IPS-20b (cell line): ENCODE results near the gene PRUNE2.

Source experiments
- H3K27ac ChIP-seq: one replicate; pipeline ENCODE4 v1.5.1; 2013; ENCODE audit warnings: low read length
- H3K27me3 ChIP-seq: 2 replicates; pipeline ENCODE4 v1.6.1; 2013; ENCODE audit warnings: mild to moderate bottlenecking, low read length, inconsistent platforms; ENCODE audit not compliant: insufficient read depth
- H3K36me3 ChIP-seq: 2 replicates; pipeline ENCODE4 v1.6.1; 2013; ENCODE audit warnings: low read depth, mild to moderate bottlenecking, inconsistent platforms, low read length, moderate library complexity; ENCODE audit not compliant: insufficient read depth
- H3K4me1 ChIP-seq: 2 replicates; pipeline ENCODE4 v1.6.1; 2013; ENCODE audit warnings: mild to moderate bottlenecking, control low read depth, inconsistent platforms, low read length, moderate library complexity; ENCODE audit not compliant: insufficient read depth
- H3K4me3 ChIP-seq: 2 replicates; pipeline ENCODE4 v1.5.1; 2013; ENCODE audit warnings: mild to moderate bottlenecking, low read length, inconsistent platforms
- H3K9ac ChIP-seq: 2 replicates; pipeline ENCODE4 v1.6.1; 2013; ENCODE audit warnings: low read depth, mild to moderate bottlenecking, inconsistent platforms, low read length, moderate library complexity
- H3K9me3 ChIP-seq: 2 replicates; pipeline ENCODE4 v1.6.1; 2013; ENCODE audit warnings: mild to moderate bottlenecking, low read depth, low read length, inconsistent platforms; ENCODE audit not compliant: insufficient read depth

Gene PRUNE2

DNA sequence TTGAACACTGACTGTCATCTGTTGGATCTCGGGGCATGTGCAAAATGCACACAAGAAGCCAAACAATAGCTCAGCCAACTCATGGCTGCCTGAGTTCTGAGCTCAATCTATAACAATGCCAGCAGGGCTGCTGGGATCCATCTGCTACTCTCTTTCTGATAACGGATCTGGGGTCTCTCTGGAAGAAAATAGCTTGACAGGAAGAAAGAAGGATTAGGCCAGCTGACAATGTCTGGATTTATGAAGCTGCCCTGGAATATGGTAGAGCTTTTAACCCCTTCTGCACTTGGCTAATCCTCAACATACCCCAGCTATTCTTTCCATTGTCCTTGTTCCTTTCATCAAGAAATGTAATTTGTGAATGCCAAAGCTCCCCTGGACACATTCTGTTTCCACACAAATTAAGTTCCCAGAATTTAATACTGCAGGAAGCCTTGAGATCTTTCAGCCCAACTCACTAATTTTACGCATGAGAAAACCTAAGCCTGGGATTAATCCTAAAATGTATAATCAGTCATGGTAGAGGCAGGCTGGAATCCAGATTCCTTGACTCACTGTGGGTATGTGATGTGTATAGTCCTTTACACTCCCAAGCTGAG lies 204.4 kb downstream of the PRUNE2 start:
- Histone ChIP-seq H3K27ac (no peak overlapping the region), H3K9ac (no peak overlapping the region), H3K4me3 (no peak overlapping the region), H3K27me3 (no peaks in the 10 kb centered on the region), H3K4me1 (peaks cover 6% of the 10 kb centered on the region; the same call in 1 of the 2 replicates), H3K36me3 (no peaks in the 10 kb centered on the region), H3K9me3 (no peaks in the 10 kb centered on the region)

GRCh38 chr9:76700916-76701315 lies 205.0 kb downstream of the PRUNE2 start:
- Histone ChIP-seq H3K9ac (no peak overlapping the region), H3K27me3 (no peaks in the 10 kb centered on the region), H3K9me3 (no peaks in the 10 kb centered on the region), H3K4me1 (peaks cover 6% of the 10 kb centered on the region; the same call in 1 of the 2 replicates), H3K36me3 (no peaks in the 10 kb centered on the region), H3K4me3 (no peak overlapping the region), H3K27ac (no peak overlapping the region)

- H3K27ac ChIP-seq, result no peak overlapping the region
- H3K36me3 ChIP-seq, result no peaks in the 10 kb centered on the region
- H3K4me1 ChIP-seq, result peaks cover 6% of the 10 kb centered on the region; the same call in 1 of the 2 replicates
- H3K9ac ChIP-seq, result no peak overlapping the region
- no peaks in the 10 kb centered on the region for H3K27me3 ChIP-seq
- no peaks in the 10 kb centered on the region for H3K9me3 ChIP-seq
- H3K4me3 ChIP-seq, result no peak overlapping the region
These were observed 205.9 kb downstream of the PRUNE2 start for GRCh38 chr9:76699971-76700370.

DNA sequence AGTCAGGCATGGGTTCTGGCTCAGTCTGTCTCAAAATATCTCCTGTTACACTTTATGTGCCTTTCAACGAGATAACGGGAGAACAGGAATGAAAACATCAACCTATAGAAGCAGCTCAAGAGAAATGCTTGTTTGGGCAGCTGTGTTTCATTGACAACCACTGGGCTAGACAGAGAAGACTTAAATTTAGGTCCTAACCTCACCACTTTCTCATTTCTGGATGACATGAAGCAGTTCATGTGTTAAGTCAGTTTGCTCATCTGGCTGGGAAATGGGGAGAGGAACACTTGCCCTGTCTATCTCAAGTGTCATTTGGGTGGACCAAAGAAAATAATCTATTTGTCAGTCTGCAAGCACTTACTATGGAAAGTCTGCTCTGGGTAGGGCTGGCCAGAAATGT lies 208.4 kb downstream of the PRUNE2 start:
- Histone ChIP-seq H3K4me1 (peaks cover 10% of the 10 kb centered on the region; the same call in 1 of the 2 replicates), H3K4me3 (no peak overlapping the region), H3K9ac (no peak overlapping the region), H3K9me3 (no peaks in the 10 kb centered on the region), H3K27ac (no peak overlapping the region), H3K27me3 (peaks cover 1% of the 10 kb centered on the region; the same call in 1 of the 2 replicates), H3K36me3 (no peaks in the 10 kb centered on the region)

DNA sequence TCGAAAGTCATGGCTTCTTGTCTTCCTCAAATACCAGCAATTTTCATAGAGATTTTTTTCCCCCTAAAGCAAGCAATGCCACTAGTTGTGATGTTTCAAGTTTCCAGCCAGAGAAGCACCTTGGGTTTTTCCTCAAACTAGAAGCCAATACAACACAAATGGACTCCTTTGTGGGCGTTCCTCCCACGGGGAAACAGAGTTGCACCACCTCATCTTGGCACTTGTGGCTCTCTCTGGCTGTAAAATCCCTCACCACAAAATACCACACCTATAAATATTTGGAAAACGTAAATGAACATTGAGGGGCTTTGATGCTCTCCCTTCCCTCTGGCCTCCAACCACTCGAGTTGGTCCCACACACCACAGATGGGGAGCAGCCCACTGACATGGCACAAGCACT lies 208.8 kb downstream of the PRUNE2 start:
- Histone ChIP-seq H3K27ac (no peak overlapping the region), H3K9ac (no peak overlapping the region), H3K27me3 (peaks cover 6% of the 10 kb centered on the region; the same call in 1 of the 2 replicates), H3K4me3 (no peak overlapping the region), H3K4me1 (peaks cover 13% of the 10 kb centered on the region; the same call in 1 of the 2 replicates), H3K9me3 (no peaks in the 10 kb centered on the region), H3K36me3 (no peaks in the 10 kb centered on the region)

DNA sequence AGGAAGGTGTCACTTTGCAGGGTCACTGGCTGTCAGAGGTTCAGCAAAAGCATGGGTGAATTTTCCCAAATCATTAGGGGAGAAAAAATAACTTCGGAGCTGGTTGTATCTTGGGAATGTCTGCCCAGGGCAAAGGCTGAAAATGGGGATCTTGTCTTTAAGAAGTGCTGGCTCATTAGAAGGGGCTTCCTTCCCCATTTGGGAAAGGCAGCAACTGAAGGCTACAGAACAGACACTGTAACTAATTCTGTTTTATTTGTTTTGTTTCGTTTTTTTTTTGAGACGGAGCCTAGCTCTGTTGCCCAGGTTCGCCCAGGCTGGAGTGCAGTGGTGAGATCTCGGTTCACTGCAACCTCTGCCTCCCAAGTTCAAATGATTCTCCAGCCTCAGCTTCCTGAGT lies 212.0 kb downstream of the PRUNE2 start:
- Histone ChIP-seq H3K4me1 (peaks cover 15% of the 10 kb centered on the region; the same call in 1 of the 2 replicates), H3K4me3 (no peak overlapping the region)

GRCh38 chr9:76692458-76693129 lies 213.3 kb downstream of the PRUNE2 start:
- Histone ChIP-seq H3K27ac (no peak overlapping the region), H3K4me3 (peak overlapping the region; percentile 88; the same call in 1 of the 2 replicates), H3K9ac (peak overlapping the region; percentile 73; the same call in 1 of the 2 replicates), H3K36me3 (no peaks in the 10 kb centered on the region), H3K9me3 (no peaks in the 10 kb centered on the region), H3K4me1 (peaks cover 15% of the 10 kb centered on the region; the same call in 1 of the 2 replicates), H3K27me3 (peaks cover 46% of the 10 kb centered on the region)

More for the DNA sequence above, 212.0 kb downstream of the PRUNE2 start:
- H3K27ac ChIP-seq, result no peak overlapping the region
- H3K9me3 ChIP-seq, result no peaks in the 10 kb centered on the region
- peaks cover 35% of the 10 kb centered on the region for H3K27me3 ChIP-seq
- no peaks in the 10 kb centered on the region for H3K36me3 ChIP-seq
- no peak overlapping the region for H3K9ac ChIP-seq

- Histone ChIP-seq H3K9ac (peak overlapping the region; percentile 73; the same call in 1 of the 2 replicates), H3K27me3 (peaks cover 46% of the 10 kb centered on the region), H3K4me1 (peaks cover 15% of the 10 kb centered on the region; the same call in 1 of the 2 replicates), H3K36me3 (no peaks in the 10 kb centered on the region), H3K4me3 (peak overlapping the region; percentile 88), H3K27ac (no peak overlapping the region), H3K9me3 (no peaks in the 10 kb centered on the region)
These were observed 214.2 kb downstream of the PRUNE2 start for GRCh38 chr9:76691517-76692313.

GRCh38 chr9:76690973-76691370 lies 214.9 kb downstream of the PRUNE2 start:
- Histone ChIP-seq H3K9me3 (no peaks in the 10 kb centered on the region), H3K9ac (no peak overlapping the region), H3K27me3 (peaks cover 46% of the 10 kb centered on the region), H3K4me3 (no peak overlapping the region), H3K36me3 (no peaks in the 10 kb centered on the region), H3K4me1 (peaks cover 15% of the 10 kb centered on the region; the same call in 1 of the 2 replicates), H3K27ac (no peak overlapping the region)

GRCh38 chr9:76690246-76690972 lies 215.5 kb downstream of the PRUNE2 start:
- H3K9ac ChIP-seq, result no peak overlapping the region

More at GRCh38 chr9:76690246-76690972, 215.5 kb downstream of the PRUNE2 start:
- H3K9me3 ChIP-seq, result no peaks in the 10 kb centered on the region
- H3K27me3 ChIP-seq, result peaks cover 46% of the 10 kb centered on the region
- H3K4me3 ChIP-seq, result no peak overlapping the region
- no peaks in the 10 kb centered on the region for H3K36me3 ChIP-seq
- no peak overlapping the region for H3K27ac ChIP-seq
- H3K4me1 ChIP-seq, result peaks cover 15% of the 10 kb centered on the region; the same call in 1 of the 2 replicates
